NAMALWA (cell line): ENCODE data around the gene ZBTB7C.
A peak's percentile ranks its signal among the peaks of the same experiment; 100 is the strongest.
"Not testable (repeated sequence)": the region's sequence is repeated elsewhere in the genome, so short reads cannot be mapped to it uniquely, and the experiment has no call there.

ENCODE experiments used
- DNase-seq: peaks from one replicate; pipeline ENCODE4 v3.0.0-alpha.2; 2015; ENCODE audit warnings: low spot score

Gene ZBTB7C

DNA sequence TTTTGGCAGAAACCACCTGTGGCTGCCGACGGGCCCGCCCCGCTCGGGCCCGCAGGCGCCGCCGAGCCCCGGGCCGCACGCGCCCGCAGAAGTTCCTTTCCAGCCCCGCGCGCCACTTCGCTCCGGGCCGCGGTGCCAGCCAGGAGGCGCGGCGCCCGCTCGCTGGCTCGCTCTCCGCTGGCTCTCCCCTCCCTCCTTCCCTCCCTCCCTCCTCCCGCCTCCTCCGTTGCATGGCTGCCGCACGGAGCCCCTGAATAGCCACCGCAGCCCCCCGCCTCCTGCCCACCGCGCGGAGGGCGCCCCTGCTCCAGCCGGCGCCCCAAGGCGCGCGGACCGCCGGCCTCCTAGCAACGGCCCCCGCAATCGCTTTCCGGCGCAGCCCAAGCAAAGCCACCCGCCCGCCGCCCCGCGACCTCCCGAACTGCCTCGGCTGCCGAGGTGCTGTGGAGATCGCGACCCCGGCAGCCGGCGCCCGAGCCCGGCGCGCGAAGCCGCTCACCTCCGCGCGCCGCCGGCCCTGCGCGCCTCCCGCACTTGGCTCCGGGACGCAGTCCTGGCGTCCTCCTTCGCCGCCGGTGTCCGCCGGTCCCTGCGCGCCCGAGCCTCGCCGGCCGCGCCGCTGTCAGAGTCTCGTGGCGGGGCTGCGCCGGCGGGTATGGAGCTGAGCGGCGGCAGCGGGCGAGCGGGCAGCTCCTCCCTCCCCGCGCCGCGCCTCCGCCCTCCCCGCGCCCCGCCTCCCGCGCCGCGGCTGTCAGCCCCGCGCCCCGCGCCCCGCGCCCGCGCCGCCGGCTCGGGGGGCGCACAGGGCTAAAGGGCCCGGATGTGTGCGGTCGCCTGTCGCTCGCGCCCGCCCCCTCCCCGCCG is at the start of gene ZBTB7C:
Gene ZBTB7C (minus strand): TSS at position 657 of the 864 bp plus-strand sequence.
- DNase-seq, result no peak

DNA sequence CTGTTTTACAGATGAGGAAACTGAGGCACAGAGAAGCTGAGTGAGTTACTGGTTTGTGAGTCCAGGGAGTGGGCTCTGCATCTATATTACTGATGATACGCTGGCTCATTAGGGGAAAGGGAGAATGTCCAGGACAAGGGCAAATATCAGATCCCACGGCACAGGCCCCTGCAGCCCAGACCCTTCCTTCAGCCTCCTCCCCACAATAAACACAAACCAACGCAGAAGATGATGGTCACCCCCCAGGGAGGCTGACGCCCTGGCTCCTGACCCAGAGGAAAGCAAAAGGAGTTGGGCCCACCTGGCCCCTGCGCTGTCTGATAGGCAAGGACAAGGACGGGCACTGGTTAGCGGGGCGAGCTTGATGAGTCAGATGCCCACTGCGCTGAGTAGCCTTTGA is 47.7 kb upstream of the ZBTB7C start:
- no peak for DNase-seq

DNA sequence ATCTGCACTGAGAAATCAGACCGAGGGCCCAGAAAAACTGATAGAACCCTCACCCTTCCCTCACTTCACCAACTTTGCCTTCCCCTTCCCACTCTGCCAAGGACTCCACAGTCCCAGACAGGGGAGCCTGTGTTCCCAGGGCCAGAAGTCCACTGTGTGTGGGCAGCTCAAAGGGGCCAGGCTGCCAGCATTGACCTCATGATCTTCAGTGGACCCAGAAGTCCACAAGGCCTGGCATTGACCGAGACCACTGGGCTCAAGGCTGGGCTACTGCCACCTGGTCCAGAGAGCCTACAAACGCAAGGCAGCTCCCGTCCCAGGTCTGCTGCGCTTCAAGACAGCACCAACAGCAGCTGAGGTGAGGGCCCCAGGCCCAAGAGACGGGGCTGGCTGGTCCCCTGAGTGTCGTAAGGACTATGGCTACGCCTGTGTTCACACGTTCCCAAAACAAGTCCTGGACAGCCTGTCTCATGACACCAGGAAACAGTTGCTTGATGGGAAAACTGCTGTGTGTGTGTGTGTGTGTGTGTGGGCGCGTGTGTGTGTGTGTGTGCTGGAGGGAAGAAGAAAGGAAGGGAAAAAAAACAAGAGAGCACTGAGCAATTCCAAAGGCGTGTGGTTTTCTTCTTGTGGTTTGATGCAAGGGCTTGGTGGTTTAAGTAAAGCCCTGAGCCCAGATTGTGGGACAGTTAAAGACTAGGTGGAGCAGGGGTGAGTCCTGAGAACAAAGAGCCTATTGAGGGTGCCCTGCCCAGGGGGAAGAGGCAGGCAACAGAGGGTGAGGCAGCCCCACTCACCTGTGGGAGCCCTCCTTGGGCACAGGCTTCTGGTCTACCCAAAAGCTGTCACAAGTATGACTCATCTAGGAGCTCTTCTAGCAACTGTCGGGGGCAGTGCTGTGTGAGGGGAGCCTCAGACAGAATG is 46.6 kb upstream of the ZBTB7C start:
- DNase-seq, result no peak

DNA sequence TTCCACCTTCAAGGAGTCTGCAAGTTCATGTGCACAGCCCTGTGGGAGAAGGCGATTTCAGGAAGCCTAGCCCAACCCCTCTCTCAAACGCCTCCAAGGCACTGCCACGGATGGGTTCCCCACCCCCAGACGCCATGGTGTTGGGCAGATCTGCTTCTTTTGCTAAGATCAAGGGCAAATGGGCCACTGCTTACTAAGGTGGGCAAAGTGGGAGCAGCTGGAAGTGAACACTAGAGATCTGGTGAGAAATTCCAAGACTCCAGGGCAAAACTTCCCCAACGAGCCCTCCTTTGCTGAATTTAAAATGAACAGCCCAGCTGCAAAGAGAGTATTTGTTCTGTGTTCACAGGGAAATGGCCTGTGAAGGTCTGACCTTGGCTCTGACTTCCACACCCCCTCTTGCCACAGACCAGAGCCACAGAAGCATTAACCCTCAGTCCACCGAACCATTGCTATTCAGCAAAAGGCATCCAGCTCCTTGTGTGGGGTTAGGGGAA is 45.1 kb upstream of the ZBTB7C start:
- no peak for DNase-seq

DNA sequence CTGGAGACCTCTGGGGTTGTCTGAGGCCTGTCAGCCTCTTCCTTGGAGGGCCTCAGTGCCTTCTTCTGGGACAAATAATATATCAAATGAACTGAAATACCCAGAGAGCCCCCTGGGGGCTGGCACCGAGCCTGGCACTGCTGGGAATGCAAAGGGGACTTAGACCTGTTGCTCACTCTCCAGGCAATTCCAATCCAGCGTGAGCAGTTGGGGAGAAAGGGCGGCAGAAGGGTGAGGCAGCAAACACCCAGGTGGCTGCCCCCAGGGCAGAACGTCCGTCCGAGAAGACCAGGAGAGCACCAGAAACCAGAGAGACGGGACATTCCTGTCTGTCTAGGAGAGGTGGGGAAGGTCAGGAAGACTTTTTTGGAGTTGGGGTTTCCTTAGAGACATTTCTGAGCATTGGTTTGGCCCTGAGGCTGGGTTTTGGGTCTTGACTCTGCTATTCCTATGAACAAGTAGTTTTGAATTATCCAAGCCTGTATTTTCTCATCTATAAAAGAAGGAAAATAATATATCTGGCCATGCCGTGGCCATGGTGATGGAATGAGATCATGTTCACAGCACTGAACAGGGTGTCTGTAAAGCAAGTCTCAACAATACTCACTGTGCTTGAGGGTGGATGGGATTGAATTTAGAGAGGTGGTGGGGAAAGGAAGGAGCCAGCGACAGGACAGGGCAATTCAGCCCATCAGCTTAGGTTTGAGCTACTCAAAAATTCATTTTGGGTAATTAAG is 44.3 kb upstream of the ZBTB7C start:
- DNase-seq, result no peak

DNA sequence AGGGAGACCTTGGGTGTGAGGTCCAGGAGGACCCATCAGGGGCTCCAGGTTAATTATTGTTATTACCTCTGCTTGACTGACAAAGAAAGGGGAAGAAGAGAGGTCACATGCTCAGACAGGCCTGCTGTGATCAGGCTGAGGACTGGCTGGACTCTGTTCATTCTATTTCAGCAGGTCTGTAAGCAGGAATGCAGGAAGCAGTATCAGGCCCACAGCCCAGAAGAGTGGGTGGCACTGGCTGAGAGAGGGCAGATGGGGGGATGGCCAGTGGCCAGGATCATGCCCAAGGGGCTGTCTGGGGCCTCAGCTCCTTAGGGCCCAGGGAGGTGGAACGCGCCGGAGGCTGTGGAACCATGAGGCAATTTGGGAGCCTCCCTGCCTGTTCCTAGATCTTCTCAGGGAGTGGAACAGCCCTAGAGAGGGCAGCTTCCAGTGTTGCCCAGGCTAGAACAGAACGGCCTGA is 43.7 kb upstream of the ZBTB7C start:
- no peak for DNase-seq

DNA sequence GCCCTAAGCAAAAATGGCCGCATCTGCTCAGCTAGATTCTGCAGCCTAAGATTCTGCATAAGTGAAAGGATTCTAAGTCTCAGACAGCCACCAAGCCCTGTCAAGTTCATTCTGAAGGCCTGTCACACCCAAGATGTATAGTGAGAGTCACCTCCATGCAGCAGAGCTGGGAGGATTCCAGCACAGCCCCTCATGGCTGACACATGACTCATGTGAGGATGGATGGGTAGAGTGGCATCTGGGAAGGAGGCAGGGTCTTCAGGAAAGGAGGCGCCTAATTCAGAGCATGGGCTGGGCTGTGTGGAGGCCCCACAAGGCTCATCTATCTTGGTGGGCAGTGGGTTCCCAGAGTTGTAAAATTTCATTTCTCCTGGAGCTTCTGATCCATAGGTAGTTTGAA is 41.5 kb upstream of the ZBTB7C start:
- no peak for DNase-seq

DNA sequence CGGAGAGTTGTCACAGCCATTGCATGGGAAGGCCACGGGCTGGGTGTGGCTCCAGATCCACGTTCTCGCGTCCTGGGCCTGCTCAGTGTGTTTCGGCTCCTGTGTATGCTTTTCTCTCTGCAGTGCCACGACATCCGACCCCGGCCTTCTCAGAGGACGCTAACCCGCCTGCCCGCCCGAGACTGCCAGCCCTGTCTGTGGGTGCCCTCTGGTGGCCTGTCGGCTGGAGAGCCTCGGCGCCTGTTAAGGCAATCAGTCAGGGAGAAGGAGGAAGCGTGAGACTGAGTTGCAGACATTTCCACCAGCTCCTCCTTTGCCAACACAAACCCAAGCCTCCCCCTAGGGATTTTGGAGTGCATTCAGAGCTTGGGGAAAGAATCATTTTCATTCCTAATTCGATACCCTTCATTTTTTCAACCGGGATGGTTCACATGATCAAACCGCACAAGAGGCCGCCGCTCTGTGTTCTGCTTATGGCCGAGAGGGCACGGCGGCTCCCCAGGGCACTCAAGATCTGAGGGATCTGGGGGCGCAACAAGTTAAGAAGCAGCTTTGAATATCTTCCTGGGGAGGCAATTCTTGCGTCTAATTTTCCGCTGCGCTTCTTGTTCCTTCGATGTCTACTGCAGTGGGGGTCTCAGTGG is 37.5 kb upstream of the ZBTB7C start:
- DNase-seq, result peak; percentile 82

DNA sequence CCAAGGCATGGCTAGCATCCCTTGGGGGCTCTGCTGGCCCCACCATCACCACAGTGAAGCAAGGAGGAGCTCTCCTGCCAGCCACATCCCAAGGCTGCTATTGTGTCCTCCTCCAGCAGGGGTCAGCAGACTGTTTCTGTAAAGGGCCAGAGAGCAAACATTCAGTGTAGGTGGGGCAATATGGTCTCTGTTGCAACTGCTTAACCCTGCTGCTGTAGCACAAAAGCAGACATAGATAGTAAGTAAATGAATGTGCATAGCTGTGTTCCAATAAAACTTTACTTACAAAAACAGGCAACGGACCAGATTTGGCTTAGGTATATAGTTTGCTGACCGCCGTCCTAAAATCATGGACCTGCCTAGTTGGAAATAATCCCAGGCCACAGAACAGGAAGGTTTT is 36.4 kb upstream of the ZBTB7C start:
- DNase-seq, result peak; percentile 92

DNA sequence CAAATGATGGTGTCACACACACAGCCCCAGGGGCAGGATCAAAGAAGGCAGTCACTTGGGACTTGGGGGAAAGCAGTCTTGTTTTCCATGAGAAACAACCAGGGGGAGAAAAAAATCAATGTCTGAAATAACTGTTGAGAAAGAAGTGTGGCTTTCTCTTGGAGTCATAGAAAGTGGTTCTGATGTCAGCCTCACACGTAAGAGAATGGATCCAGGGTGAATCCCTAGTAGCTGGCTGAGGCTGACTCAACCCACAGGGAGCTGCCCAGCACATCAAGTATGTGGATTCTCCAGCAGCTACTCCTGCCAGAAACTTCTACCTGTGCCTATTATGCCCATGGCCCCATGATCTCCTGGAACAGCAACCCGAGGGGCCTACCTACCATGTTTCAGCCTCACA is 33.6 kb upstream of the ZBTB7C start:
- no peak for DNase-seq

DNA sequence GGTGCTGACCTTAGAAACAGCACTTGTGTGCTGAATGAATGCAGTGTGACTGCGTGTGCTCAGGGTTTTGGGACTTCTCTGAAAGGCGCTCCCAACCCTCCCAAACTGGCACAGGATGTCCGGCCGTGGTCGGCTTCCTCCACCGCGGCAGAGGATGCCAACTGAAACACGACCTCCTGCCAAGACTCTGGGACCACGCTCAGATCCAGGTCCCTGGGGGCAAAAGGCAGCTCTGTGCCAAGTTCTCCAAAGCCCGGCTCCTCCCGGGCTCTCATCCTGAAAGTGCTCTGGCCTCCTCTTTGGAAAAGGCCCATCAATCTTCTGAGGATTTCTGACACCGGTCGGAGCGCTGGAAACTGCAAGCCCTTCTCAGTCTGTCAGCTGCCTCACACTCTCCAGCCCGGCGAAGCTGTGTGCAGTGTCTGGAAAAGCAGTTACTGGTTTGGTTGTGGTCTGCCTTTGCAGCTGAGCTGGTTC is 32.3 kb upstream of the ZBTB7C start:
- no peak for DNase-seq

DNA sequence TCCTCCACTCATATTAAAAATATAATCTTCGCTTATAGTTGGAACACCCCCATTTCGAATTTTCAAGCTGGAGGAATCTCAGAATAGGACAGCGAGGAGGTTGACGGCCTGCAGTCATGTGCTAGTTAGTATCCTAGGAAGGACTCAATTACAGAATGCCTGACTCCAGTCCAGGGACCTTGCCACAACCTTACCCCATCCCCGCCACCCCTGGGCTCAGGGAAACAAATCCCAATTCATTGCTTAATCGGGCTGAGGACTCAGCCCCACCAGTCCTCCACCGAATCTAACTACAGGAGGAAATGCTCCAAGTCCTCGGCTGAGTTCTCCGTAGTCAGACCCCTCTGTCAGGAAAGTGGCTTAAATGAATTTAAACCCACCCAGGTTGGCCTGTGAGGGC is 31.7 kb upstream of the ZBTB7C start:
- no peak for DNase-seq

DNA sequence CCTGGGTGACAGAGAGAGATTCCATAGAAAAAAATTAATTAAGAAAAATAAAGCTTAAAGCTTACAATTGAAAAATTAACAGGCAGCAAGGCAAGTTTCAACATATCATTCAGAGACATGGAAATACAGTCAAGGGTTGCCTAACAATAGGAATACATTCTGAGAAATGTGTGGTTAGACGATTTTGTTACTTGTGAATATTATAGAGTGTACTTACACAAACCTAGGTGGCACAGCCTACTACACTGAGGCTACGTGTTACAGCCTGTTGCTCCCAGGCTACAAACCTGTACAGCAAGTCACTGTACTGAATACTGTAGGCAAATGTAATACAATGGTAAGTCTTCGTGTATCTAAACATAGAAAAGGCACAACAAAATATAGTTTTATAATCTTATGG is 27.7 kb upstream of the ZBTB7C start:
- DNase-seq, result no peak

DNA sequence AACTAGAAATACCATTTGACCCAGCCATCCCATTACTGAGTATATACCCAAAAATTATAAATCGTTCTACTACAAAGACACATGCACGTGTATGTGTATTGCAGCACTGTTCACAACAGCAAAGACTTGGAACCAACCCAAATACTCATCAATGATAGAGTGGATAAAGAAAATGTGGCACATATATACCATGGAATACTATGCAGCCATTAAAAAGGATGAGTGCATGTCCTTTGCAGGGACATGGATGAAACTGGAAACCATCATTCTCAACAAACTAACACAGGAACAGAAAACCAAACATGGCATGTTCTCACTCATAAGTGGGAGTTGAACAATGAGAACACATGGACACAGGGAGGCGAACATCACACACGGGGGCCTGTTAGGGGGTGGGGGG is 25.2 kb upstream of the ZBTB7C start:
- DNase-seq, result not testable (repeated sequence)

DNA sequence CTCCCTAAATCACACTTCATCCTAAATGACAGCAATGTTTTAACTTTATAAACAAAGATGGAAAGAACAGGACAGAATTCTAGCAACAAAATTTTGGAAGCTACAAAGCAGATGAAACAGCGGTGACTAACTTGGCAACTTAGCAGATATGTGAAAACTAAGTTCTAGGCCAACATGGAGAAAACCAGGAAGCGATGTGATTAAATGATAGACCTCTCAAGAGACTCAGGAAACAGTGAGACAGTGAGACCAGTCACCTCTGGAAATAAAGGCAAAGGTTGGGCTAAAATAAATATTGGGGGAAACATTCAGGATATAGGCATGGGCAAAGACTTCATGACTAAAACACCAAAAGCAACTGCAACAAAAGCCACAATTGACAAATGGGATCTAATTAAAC is 24.4 kb upstream of the ZBTB7C start:
- no peak for DNase-seq

DNA sequence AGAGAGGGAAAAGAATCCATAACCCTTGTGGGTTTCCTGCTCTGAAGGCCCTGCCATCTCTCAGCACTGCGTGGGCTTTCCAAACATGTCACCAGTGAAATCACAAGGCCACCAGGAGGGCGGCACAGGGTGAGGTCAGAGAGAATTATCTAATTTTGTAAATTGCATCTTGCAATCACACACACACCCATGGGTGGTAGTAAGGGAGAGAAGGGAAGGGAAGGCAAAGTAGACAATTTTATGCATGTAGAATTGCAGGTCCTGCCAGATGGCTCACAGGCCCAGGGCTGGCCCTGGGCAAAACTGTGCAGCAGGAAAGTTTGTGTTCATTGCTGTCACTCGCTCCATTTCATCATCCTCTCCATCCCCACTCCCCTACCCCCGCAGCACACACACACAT is 21.0 kb upstream of the ZBTB7C start:
- DNase-seq, result no peak

DNA sequence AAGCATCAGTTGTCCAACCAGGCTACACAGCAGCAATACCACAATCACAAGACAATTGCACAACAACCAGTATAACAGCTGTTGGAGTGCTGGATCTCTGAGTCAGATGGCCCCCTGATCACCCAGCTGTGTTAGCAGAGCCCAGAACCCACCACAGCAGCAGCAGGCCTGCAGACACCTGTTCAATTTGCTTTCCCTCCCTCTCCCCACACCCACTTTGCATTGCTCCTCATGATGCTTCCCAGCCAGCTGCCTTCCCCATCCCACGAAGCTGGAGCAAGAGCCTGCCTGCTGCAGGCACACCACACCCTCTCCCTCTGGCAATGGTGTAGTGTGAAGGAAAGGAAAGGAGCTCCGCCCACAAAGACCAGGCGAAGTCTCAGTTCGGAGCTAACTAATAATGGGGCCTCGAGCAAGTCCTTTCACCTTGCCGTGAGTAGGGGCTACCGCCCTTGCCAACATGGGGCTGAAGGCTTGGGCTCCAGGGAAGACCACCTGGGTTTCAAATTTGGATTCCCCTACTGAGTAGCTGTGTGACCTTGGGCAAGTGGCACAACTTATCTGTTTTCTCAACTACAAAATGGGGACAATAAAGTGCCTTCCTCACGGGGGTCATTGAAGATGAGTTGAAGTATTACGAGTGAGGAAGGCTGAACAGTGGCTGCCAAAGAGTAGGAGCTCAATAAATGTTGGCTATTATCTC is 19.4 kb upstream of the ZBTB7C start:
- peak; percentile 16 for DNase-seq

DNA sequence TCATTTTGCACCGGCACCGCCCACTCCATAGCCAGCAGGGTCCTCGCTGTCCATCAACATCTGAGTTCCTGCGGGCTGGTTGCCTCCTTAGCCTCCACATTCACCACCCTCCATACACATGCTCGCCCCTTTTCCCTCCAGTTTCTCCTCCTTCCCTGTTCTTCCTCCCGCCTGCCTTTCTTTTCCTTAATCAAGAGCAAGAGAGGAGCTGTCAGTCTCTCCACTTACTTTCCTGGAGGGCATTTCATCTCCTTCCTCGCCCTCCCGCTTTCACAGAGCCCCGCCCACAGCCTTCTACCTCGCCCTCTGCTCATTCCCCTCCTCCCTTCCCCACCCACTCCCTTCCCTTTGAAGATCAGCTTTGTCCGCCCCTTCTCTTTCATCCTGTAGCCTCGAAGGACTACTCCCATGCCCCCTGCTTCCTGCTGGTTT is 13.8 kb upstream of the ZBTB7C start:
- DNase-seq, result no peak

DNA sequence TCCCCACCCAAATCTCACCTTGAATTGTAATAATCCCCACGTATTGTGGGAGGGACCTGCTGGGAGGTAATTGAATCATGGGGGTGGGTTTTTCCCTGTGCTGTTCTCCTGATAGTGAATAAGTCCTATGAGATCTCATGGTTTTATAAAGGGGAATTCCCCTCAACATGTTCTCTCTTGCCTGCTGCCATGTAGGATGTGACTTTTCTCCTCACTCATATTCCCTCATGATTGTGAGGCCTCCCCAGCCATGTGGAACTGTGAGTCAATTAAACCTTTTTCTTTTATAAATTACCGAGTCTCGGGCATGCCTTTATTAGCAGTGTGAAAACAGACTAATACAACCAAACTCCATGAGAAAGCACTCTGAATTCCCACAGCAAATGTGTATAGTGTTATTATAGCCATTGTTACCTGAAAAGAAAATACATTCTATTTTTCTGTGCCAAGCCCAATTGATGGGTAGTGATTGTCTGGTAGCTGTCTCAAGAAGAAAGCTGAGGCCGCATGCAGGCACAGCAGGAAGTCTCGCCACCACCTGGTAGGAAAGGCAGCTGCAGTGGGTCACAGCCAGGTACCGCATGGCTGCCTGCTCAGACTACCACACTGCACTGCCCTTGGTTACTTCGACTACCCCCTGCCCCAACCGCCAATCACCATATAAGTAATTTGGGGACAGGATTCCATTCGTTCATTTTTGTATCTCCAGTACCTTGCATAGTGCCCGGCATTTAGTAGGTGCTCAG is 10.3 kb upstream of the ZBTB7C start:
- DNase-seq, result peak; percentile 44
